Fibroblast of the conjunctiva (primary cell): Measurements from ENCODE around the gene CERS6.
A peak's percentile ranks its signal among the peaks of the same experiment; 100 is the strongest.

ENCODE experiments used
- DNase-seq: peaks from one replicate; pipeline ENCODE4 v3.0.0-alpha.2; 2010; ENCODE audit warnings: low read depth

CERS6 gene

DNA sequence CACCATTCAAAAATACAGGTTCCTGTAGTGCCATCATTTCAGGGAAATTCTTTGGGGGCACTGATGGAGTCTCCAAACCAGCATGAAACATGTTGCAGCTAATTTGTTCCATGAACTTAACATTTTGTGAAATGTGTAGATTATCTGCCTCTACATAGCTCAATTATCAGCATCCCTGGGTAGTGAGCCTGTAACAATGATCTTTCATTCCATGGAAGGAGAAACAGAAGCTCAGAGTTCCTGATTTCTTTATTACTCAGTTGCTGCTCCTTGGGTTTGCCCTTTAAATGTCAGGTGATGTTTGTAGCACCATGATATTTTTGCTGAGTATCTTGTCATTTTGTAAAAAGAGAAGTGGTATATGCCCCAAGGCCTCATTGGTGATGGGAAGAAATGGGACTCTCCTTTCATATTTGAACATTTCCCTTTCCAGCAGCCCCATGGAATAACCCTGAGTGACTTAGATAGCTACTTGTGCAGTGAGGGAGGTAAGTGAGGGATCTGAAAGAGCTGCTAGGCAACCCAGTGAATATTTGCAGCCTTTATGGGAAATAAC is 146.9 kb downstream of the CERS6 start:
- no peak for DNase-seq

DNA sequence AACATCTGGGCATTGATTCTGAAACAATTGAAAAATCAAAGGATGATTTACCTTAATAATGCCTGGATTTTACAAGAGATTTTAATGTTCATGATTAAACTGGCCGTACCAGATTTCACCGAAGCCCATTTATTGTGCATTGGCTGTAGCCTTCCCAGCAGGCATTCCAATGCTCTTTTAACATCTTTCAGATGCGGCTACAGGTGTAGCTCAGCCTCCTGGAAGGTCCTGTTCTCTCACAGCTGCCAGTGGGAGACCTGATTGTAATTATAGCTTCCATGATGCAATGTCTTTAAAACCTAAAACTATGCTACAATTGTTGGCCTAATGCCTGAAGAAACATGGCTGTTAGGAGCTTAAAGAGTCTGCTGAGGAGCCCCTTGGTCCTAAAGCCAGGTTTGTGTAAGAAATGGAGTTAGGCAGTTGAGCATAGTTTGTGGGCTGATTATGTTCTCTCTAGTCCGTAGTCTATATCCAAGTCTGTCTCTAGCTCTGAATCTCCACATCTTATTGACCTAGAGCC is 147.4 kb downstream of the CERS6 start:
- DNase-seq, result peak; percentile 66

DNA sequence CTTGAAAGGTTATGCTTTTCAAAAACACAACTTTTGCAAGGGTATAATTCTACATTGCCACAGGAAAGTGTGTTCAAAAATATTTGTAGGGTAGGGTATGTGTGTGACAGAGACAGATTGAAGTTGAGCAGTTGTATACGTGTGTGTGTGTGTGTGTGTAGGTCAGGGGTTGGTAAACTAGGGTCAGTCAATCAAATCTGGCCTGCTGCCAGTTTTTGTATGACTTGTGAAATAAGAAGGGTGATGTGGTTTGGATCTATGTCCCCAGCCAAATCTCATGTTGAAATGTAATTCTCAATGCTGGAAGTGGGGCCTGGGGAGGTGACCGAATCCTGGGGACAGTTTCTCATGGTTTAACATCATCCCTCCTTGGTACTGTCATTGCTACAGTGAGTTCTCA is 148.2 kb downstream of the CERS6 start:
- DNase-seq, result no peak

DNA sequence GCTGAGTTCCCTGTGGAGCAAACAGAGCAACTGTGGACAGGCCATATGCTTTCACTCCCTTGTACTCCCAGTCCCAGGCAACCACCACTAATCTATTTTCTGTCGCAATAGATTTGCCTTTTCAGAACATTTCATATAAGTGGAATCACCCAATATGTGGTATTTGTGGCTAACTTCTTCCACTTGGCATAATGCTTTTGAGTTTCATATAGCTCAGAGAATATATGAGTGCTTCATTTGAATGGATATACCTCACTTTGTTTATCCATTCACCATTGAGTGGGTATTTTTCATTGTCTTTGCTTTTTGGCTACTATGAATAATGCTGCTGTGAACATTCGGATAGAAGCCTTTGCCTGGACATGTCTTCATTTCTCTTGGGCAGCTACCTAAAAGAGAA is 151.9 kb downstream of the CERS6 start:
- DNase-seq, result peak; percentile 13

DNA sequence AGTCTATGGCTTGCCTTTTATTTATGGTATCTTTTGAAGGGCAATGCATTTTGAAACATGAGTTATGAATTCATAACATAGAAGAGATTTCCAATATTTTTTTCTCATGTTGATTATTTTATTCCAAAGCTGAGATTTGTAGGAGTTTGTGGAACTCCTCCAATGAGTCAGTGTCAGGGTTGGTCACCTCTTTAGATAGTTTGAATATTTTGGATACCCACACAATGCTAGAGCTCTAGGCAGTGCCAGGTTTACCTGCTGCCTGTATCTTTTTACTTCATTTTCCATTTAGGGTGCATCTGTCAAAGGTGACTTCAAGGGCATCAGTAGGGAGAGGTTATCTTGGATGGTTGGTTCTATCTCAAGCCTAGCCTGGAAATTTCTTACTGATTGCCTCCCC is 152.7 kb downstream of the CERS6 start:
- no peak for DNase-seq

DNA sequence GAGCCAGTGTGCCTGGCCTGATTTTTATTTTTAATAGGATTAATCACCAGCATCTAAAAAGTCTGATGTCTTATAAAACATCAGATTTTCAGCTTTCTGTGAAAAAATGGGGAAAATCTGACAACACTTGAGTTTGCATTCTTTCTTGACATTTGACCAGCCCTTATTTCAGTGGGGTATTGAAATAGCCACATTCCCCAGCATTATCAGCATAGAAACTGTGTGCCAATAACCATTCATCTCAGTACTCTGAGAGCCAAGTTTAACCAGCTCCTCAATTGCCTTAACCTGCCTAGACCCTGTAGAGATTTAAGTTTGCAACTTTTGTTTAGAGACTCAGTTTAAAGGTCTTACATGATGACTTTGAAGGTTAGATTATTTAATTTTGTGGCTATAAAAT is 155.0 kb downstream of the CERS6 start:
- DNase-seq, result no peak

DNA sequence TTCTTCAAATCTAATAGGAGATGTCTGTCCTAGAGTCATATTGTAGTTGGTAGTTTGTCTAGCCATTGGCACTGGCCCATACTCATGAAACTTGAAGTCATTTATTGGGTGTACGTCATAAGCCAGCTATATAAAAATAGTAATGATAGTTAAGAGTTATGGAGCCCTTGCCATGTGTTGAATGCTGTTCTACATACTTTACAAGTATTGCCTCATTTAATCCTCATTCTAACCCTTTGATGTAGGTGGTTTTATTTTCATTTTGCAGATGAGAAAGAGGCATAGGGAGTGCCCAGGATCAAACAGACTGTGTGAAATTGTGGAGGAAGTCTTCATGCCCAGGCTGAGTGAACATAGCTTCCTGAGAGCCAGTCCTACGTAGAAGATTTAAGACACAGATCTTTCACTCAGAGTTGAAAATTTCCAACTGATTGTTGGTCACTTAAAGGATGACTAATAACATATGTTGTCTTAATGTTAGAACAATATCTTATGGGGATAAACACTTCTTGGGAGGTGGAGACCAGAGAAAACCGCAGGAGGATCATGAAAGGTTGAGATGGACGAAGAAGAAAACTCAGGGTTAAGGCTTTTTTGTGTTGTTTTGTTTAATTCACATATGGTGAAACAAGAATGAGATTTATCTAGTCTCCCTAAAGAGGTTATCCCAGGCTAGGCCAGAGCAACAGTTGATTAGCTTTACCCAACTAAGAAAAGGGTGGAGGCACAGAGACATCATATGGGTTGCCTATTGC is 156.0 kb downstream of the CERS6 start:
- DNase-seq, result no peak

DNA sequence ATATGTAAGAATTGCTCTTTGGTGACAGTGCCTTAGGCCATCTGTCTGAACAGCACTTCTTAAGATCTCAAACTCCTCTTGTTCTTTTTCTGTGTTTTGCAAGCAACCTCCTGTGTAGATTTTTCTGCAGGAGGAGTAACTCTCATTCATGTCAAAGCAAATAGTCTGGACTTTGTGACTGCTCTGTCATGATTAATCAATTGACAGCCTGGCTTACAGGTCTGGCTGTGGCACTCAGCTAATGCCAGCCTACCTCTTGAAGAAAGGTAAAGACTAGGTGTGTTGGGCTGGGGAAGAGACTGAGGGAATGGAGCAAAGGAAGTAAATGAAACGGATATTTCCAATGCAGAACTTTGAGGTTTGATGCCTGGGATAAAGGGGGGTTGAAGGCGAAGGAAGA is 156.6 kb downstream of the CERS6 start:
- no peak for DNase-seq

DNA sequence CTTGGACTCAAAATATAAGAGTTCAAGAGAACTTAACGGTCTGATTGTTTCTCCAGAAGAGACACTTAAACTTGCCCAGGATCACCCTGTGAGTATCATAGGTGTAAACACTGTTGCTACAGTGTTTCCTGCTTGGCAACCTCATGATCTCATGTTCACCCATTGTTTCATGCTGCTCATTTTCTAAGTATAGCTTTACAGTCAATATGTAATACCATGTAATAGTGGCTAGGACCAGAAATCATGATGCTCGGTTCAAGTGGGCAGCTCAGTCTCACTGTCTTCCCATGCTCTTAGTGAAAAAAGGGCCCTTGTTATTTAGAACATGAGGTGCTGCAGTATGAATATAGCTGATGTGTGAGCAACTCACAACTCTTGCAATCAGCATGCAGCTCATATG is 157.5 kb downstream of the CERS6 start:
- DNase-seq, result no peak

DNA sequence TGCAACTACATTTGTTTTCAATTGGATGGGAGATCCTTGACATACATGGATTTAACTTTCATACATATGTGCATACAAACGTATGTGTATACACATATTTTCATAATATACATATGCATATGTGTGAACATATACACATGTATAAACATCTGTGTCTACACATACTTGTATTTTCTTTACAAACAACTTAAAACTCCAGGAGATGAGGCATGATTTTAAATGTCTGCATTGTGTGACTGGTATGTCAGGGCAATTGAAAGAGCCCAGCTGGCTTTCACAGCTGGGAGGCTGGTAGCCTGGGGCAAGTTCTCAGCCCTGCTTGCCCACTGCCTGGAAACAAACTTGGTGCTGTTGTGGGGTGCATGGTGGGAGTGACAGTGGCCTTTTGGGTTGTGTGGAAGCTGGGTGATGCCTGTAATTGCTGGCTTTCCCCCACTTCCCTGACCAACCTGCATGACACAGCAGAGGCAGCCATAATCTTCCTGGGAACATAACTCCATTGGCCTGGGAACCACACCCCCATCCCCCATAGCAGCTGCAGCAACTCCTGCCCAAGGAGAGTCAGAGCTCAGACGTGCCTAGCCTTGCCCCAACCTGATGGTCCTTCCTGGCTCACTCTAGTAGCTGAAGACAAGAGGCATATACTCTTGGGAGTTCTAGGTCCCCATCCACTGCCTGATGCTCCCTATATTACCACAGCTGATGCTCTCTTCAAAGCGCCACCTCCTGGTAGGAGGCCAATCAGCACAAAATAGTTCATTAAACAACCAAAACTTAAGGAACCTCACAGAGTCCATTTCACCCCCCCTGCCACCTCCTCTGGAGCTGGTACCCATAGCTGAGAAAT is 158.3 kb downstream of the CERS6 start:
- no peak for DNase-seq

DNA sequence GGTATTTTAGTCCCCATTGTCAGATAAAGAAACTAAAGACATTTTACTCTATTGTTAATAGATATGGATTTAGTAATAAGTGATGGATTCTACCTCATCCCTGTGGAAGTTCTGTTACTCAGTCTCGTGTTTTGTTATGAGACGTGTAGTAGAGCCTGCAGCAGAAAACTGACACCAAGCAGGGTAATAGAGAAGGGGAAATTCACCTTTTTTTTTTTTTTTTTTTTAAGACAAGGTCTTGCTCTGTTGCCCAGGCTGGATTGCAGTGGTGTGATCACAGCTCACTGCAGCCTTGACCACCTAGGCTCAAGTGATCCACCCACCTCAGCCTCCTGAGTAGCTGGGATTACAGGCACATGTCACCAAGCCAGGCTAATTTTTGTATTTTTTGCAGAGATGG is 164.5 kb downstream of the CERS6 start:
- no peak for DNase-seq

DNA sequence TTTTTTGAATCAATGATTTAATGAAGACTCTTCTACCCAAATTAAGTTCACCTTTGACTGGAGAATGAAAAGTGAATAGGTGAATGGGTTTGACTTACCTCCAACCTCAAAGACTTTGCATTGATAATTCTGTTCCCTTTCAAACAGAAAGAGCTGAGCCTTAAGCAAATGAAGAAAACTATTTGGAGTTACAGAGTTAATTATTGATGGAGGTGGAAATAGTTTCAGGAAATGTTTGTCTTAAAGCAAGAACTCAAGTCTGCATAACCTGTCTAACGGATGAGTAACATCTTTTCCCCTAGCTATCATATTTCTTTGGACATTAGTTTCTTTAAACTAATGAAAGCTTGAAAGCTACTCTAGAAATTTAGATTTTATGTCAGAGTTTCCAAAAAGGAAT is 166.5 kb downstream of the CERS6 start:
- DNase-seq, result no peak

DNA sequence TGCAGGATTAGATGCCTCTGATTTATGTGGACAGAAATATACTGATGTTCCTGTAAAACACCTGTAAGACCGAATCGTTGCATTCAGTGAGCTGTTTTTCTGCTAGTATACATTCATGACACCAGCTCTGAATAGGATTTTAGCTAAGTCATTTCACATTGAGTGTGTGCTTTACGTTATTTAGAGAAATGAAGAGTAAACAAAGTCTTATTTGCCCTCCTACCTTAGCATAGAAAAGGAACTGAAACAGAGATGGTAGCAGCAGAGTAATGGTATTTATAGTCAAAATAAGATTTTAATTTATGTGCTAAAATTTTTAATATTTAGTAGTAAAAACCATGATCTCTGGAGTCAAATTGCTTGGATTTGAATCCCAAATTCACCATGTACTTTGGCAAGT is 168.0 kb downstream of the CERS6 start:
- no peak for DNase-seq

DNA sequence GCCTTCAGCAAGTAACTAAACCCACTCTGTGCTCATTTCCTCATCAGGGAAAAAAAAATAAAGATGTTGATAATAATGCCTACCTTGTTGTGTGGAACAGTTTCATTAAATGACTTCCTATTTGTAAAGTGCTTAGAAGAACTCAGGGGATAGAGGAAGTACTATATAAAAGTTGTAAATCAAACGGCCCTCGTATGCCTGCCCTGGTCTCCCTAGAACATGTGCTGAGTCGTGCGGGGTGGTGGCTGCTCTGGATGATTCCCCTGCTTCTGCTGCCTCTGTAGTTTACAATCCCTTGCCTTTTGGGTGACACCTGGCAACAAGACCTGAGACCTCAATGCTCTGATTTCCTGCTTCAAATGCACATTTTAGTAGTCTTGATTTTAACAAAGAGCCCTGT is 170.0 kb downstream of the CERS6 start:
- no peak for DNase-seq

DNA sequence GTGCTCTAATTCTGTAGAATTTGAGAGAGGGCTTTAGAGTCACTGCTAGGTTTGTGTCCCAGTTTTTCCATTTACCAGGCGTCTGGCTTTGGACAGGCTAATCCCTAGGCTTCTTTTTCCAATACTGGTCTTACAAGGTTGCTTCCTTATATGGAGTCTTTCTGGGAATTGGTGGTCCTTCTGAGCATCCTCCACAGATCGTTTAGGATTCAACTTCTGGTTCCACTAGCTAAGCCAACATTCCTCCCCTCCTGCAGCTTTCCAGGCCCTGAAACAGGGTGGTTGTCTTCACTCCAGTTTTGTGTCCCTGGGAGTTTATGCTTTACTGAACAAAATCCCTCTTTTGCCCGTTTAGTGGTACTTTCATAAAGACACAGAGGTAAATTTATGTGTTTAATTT is 170.6 kb downstream of the CERS6 start:
- DNase-seq, result no peak

DNA sequence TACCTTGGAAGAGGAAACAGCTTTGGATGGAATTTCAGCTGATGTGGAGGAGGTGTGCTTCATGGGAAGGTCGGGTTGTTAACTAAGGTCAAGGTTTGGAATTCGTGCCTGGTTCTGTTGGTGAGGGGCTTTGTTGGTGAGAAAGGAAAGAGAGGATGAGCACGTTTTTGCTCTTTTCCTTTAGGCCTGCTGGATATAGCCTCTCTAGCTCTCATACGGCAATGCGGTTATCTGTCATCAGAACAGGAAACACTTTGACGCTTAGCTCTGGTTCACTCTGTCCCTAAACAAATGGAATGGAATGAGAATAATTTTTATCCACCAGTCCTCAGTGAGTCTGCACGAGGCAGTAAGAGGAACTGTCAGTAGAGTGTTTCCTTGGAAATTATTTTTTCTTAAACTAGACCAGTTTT is 176.6 kb downstream of the CERS6 start:
- no peak for DNase-seq

DNA sequence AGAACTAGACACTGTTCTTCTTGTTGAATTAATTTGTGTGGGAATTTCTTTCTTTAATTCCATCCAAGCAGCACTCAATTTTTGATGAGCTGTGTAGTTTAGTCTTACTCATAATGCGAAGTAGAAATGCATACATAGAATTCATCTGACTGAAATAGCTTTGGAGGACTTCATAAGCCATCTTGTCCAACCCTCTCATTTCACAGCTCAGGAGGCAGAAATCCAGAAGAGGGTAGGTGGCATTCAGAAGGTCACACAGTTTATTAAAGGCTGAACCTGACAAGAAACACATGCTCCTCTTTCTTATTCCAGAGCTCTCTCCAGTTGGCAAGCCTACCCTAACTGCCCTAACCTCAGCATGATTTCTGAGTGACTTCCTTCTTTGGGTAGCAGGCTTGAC is 177.1 kb downstream of the CERS6 start:
- no peak for DNase-seq

DNA sequence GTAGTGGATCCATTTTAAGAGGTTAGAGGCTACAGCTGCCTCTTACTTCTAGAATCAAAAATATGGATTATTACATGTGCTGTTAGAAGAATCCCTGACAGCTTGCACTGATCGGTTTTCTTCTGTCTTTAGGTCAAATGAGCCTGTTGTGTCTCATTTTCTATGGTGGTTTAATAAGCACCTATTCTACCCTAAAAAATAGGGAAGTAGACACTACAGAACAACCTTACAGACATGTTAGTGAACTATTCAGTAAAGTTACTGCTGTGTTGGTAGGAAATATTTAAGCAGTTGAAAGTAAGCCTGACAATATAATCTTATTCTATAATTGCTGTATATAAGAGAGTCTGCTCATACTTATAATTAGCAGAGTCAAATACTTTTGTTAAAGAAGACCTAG is 177.8 kb downstream of the CERS6 start:
- DNase-seq, result no peak

DNA sequence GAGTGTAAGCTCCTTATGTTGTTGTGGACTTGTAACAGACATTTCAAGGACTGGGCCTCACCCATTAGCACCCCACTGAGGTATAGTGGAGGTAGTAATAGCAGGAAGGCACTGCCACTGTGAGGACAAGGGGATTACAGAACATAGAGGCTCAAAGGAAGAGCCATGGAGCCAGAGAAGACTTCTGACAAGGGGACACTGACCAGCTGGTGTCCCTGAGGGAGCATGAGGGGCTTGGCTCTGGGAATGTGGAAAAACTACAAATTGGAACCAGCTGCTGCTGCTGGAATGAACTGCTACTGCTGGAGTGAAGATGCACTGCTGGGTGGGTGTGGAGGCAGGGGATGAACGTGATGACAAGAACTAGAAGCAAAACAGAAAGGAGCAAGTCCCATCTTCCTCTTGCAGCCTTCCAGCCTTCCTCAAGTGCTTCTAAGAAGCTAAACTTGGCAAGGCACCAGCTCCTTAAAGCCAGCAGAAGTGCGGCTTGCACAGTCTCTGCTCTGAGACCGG is 179.0 kb downstream of the CERS6 start:
- peak; percentile 73 for DNase-seq

DNA sequence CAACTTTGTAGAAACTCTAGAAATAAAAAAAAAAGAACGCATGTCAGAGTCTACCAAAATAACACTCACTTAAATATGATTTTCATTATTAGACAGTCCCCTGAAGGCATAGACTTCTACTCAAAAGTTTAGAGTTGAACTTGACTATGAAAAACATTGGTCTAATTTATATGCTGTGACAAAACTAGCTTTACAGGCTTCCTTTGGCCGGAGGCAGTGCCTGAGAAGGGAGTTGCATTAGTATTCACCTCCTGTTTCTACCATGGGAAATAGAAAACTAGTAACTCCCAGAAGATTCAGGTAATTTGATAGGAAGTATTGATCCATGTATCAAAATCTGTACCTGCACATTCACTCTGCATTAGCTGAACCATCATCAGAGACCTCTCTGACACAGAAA is 182.9 kb downstream of the CERS6 start:
- DNase-seq, result no peak

DNA sequence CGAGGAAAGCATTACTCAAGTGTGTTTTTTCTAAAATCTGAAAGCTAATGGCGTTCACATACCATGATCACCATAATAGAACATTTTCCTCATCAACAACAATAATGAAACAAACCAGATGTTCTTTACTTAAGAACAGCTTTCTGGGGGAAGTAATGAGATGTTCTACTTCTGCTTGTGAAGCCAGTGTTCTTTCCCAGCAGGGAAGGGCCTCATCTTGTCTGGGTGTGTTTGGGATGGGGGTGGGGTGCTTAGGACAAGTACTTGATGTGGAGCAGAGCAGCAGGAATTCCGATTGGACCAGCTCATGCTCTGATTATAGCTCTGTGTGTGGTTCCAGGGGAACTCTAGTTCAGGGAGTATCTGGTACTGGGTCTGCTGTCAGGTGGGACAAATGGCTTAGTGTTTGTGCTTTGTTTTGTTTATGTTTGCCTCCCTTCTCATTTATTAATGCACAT is 183.4 kb downstream of the CERS6 start:
- DNase-seq, result peak; percentile 60

DNA sequence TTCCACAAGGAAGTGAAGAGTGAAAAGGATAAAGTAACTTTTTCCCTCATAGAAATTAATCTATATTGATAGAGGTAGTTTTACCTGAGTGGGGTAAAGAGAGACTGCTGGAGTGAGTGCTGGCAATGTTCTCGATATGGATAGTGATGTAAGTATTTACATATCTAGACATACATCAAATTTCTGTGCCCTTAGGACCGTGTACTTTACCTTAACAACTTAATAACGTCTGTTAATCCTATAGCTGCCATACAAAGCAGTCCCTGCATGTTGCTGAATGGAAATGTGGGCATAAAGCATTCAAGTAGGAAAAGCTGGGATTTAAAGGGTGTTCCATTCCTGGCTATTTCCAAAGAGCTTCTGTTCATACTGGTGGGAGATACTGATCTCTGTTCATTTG is 184.0 kb downstream of the CERS6 start:
- DNase-seq, result no peak

DNA sequence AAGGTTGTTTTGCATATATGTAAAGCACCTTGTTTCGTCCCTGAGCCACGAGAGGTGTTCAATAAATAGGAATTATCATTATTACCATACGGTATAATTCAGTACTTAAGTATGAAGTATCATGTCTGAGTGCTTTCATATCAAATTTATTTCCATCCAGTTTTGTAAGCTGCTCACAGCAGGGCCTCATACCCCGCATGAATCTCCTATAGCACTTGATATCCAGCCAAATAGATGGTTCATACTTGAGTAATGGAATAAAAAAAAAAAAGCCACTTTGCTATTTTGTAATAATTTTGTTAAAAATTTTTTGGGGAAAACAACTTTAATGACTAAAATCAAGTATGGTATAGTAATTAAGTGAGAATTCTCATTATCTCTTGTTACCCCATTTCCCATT is 185.6 kb downstream of the CERS6 start:
- DNase-seq, result no peak
